ENCODE measurements around the gene ANKHD1. TPM values are rescaled to one million over a fixed set of nuclear protein-coding genes. Genes with fewer than 3 reads are reported as not detected.

The ANKHD1 gene
- total RNA-seq = 77.4 and 79.7 TPM in 2 replicates

DNA sequence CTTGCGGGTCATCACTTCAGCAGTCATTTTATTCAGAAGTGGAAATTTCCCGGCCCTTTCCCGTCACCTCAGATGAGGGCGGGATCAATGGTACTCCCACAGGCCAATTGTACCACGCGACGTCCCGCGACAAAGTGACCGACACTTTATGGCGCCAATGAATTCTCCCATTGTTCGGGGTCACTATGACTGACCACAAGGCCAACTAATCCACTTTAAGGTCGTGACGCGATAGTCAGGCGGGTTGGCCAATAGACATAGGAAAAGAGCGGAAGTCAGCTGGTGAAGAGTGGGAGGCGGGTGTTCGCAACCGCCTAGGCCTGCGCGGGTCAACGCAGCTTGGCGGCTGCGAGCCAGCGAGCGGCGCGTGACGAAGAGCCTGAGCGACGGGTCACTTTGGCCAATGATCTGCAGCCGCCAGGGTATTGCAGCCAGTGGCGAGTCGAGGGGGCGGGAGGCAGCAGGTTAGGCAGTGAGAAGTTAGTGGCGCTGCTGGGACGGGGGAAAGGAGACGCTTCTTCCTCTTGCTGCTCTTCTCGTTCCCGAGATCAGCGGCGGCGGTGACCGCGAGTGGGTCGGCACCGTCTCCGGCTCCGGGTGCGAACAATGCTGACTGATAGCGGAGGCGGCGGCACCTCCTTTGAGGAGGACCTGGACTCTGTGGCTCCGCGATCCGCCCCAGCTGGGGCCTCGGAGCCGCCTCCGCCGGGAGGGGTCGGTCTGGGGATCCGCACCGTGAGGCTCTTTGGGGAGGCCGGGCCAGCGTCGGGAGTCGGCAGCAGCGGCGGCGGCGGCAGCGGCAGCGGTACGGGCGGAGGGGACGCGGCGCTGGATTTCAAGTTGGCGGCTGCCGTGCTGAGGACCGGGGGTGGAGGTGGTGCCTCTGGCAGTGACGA lies at the start of gene ANKHD1:
Gene ANKHD1, plus strand, starts transcription at position 472 of the 896 bp plus-strand sequence. Its CDS starts 135 bp downstream, at position 607.

DNA sequence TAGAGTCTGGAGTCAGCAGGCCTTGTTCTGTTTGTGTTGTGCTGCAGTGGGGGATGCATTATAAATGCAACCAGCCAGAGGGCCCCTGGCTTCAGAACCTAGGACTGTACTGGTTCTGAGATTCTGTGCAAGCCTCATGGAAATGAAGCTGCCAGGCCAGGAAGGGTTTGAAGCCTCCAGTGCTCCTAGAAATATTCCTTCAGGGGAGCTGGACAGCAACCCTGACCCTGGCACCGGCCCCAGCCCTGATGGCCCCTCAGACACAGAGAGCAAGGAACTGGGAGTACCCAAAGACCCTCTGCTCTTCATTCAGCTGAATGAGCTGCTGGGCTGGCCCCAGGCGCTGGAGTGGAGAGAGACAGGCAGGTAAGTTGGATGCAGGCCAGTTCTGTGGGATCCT lies 41.5 kb upstream of the ANKHD1 start, which contains the start of gene SLC4A9:
Gene SLC4A9, plus strand, starts transcription at position 94 of the 400 bp plus-strand sequence. Its CDS starts 43 bp downstream, at position 137.

GRCh38 chr5:140547508-140548299 lies 146.1 kb downstream of the ANKHD1 start, which contains the start of gene EIF4EBP3:
EIF4EBP3 (plus strand) TSS chr5:140547662; CDS start chr5:140547738, 76 bp downstream.

GRCh38 chr5:140557136-140557805 lies 155.6 kb downstream of the ANKHD1 start, which contains the start of gene SRA1:
SRA1 (minus strand) TSS chr5:140557473; CDS start chr5:140557452, 21 bp downstream.

GRCh38 chr5:140564196-140565023 lies 162.8 kb downstream of the ANKHD1 start, which contains the start of the genes APBB3 and SLC35A4:
APBB3 (minus strand) TSS chr5:140564598; CDS start chr5:140564245, 353 bp downstream.
SLC35A4 (plus strand) TSS chr5:140564828; CDS start chr5:140567170, 2,342 bp downstream.

Other genes with a start within 250 kb of the ANKHD1 start
- gene CYSTM1, start 226.6 kb upstream of the ANKHD1 start, total RNA-seq = 28.3 and 28.9 TPM in 2 replicates
- gene PFDN1, start 98.7 kb upstream of the ANKHD1 start, total RNA-seq = 33.5 and 35.0 TPM in 2 replicates
- gene HBEGF, start 55.2 kb upstream of the ANKHD1 start, total RNA-seq = 4.6 and 10.7 TPM in 2 replicates
- gene SLC4A9, start 41.6 kb upstream of the ANKHD1 start, total RNA-seq = 0.07 TPM in 1 of 2 replicates, not detected in the other
- 1.4 and 2.6 TPM in 2 replicates for gene EIF4EBP3, start 145.8 kb downstream of the ANKHD1 start, total RNA-seq
- gene SRA1, start 155.6 kb downstream of the ANKHD1 start, total RNA-seq = 26.8 and 30.1 TPM in 2 replicates
- gene APBB3, start 162.8 kb downstream of the ANKHD1 start, total RNA-seq = 18.6 and 24.1 TPM in 2 replicates
- 38.0 and 39.9 TPM in 2 replicates for gene SLC35A4, start 163.0 kb downstream of the ANKHD1 start, total RNA-seq
- 4.8 and 5.2 TPM in 2 replicates for gene CD14, start 231.3 kb downstream of the ANKHD1 start, total RNA-seq
- 7.0 and 8.0 TPM in 2 replicates for gene TMCO6, start 237.6 kb downstream of the ANKHD1 start, total RNA-seq
- gene NDUFA2, start 245.8 kb downstream of the ANKHD1 start, total RNA-seq = 26.3 and 36.9 TPM in 2 replicates
- gene IK, start 246.0 kb downstream of the ANKHD1 start, total RNA-seq = 47.7 and 52.2 TPM in 2 replicates

Measured in smooth muscle cell of the pulmonary artery (primary cell).